DOHH2 (cell line): Measurements from ENCODE around the gene LEF1.

Experiments used
- H3F3A ChIP-seq: fragments of 200-600 bp; sonication (generic), shearing (Covaris generic); 2 replicates; pipeline ENCODE4 v1.6.0; 2016; ENCODE audit warnings: antibody characterized with exemption, mild to moderate bottlenecking; ENCODE audit not compliant: control insufficient read depth, insufficient read depth
- H3K27ac ChIP-seq: fragments of 200-600 bp; sonication (generic); 2 replicates; pipeline ENCODE4 v1.5.1; 2014; ENCODE audit warnings: low read depth, mild to moderate bottlenecking, low read length, moderate library complexity
- H3K27me3 ChIP-seq: fragments of 200-600 bp; sonication (generic); 2 replicates; pipeline ENCODE4 v1.6.1; 2014; ENCODE audit warnings: mild to moderate bottlenecking, low read length, mixed read lengths; ENCODE audit not compliant: control insufficient read depth
- H3K36me3 ChIP-seq: fragments of 200-600 bp; sonication (generic); 2 replicates; pipeline ENCODE4 v1.6.1; 2014; ENCODE audit warnings: mild to moderate bottlenecking, low read length, moderate library complexity, mixed read lengths; ENCODE audit not compliant: control insufficient read depth
- H3K4me1 ChIP-seq: fragments of 200-600 bp; sonication (generic); 2 replicates; pipeline ENCODE4 v1.6.1; 2014; ENCODE audit warnings: mild to moderate bottlenecking, low read length, mixed read lengths; ENCODE audit not compliant: control insufficient read depth
- H3K4me2 ChIP-seq: fragments of 200-600 bp; sonication (generic); 2 replicates; pipeline ENCODE4 v1.6.0; 2014; ENCODE audit warnings: mild to moderate bottlenecking, low read length, moderate library complexity
- H3K4me3 ChIP-seq: fragments of 200-600 bp; sonication (generic); 2 replicates; pipeline ENCODE4 v1.5.1; 2014; ENCODE audit warnings: mild to moderate bottlenecking, low read length, mixed read lengths
- H3K79me2 ChIP-seq: fragments of 200-600 bp; sonication (generic); 2 replicates; pipeline ENCODE4 v1.6.1; 2014; ENCODE audit warnings: mild to moderate bottlenecking, low read length, mixed read lengths; ENCODE audit not compliant: control insufficient read depth
- H3K9me2 ChIP-seq: fragments of 200-600 bp; sonication (generic); replicated peaks from 2 replicates; pipeline ENCODE4 v1.6.1; 2014; ENCODE audit warnings: mild to moderate bottlenecking, low read length, mixed read lengths; ENCODE audit not compliant: control insufficient read depth
- H3K9me3 ChIP-seq: fragments of 200-600 bp; sonication (generic); 2 replicates; pipeline ENCODE4 v1.6.1; 2014; ENCODE audit warnings: antibody characterized with exemption, low read length, mixed read lengths; ENCODE audit not compliant: control insufficient read depth, insufficient read depth
- H4K20me1 ChIP-seq: fragments of 200-600 bp; sonication (generic); 2 replicates; pipeline ENCODE4 v1.6.0; 2014; ENCODE audit warnings: low read depth, mild to moderate bottlenecking, antibody characterized with exemption, low read length, moderate library complexity; ENCODE audit not compliant: control insufficient read depth, insufficient read depth
- CTCF ChIP-seq: fragments of 200-600 bp; sonication (generic); IDR thresholded peaks from one replicate; pipeline ENCODE4 v1.5.1; 2014; ENCODE audit warnings: antibody characterized with exemption, mild to moderate bottlenecking, low read depth, low read length; ENCODE audit not compliant: poor library complexity, severe bottlenecking
- EZH2phosphoT487 ChIP-seq: fragments of 200-600 bp; sonication (generic); IDR thresholded peaks from 2 replicates; pipeline ENCODE4 v1.6.1; 2017; ENCODE audit warnings: borderline replicate concordance, mild to moderate bottlenecking, antibody characterized with exemption, low read length, moderate library complexity, mixed read lengths

The LEF1 gene

GRCh38 chr4:108024878-108025165 is 143.9 kb downstream of the LEF1 start:
- no peaks in the 10 kb centered on the region for H3K9me3 ChIP-seq
- TF ChIP-seq EZH2phosphoT487 (no peak), CTCF (no peak)
- no peaks in the 10 kb centered on the region for H3K27me3 ChIP-seq
- no peaks in the 10 kb centered on the region for H4K20me1 ChIP-seq
- H3K36me3 ChIP-seq, result peaks cover 74% of the 10 kb centered on the region
- H3K4me1 ChIP-seq, result no peaks in the 10 kb centered on the region; the same call in 1 of the 2 replicates
- H3K9me2 ChIP-seq, result no peaks in the 10 kb centered on the region
- no peaks in the 10 kb centered on the region for H3K79me2 ChIP-seq
- no peak overlapping the region for H3K4me2 ChIP-seq
- 0 out of 2 replicates have a peak, but pooled peaks cover 2% of the 10 kb centered on the region for H3F3A ChIP-seq
- no peak overlapping the region for H3K27ac ChIP-seq
- H3K4me3 ChIP-seq, result no peak overlapping the region

- TF ChIP-seq EZH2phosphoT487, result no peak
- no peak for TF ChIP-seq CTCF
- H3K4me3 ChIP-seq, result no peak overlapping the region
- H3K9me2 ChIP-seq, result no peaks in the 10 kb centered on the region
- peaks cover 74% of the 10 kb centered on the region for H3K36me3 ChIP-seq
- no peaks in the 10 kb centered on the region for H4K20me1 ChIP-seq
- H3K27ac ChIP-seq, result no peak overlapping the region
- no peaks in the 10 kb centered on the region for H3K9me3 ChIP-seq
- no peak overlapping the region for H3K4me2 ChIP-seq
- H3K4me1 ChIP-seq, result no peaks in the 10 kb centered on the region
- 0 out of 2 replicates have a peak, but pooled peaks cover 2% of the 10 kb centered on the region for H3F3A ChIP-seq
- no peaks in the 10 kb centered on the region for H3K27me3 ChIP-seq
- no peaks in the 10 kb centered on the region for H3K79me2 ChIP-seq
Observed at GRCh38 chr4:108024085-108024877, 144.5 kb downstream of the LEF1 start.

- H3K27me3 ChIP-seq, result no peaks in the 10 kb centered on the region
- H3K27ac ChIP-seq, result no peak overlapping the region
- H3K4me2 ChIP-seq, result no peak overlapping the region
- H3K4me3 ChIP-seq, result no peak overlapping the region
- H3K36me3 ChIP-seq, result peaks cover 78% of the 10 kb centered on the region
- no peaks in the 10 kb centered on the region for H4K20me1 ChIP-seq
- H3K79me2 ChIP-seq, result no peaks in the 10 kb centered on the region
- no peaks in the 10 kb centered on the region for H3K9me2 ChIP-seq
- no peaks in the 10 kb centered on the region for H3K9me3 ChIP-seq
- H3K4me1 ChIP-seq, result no peaks in the 10 kb centered on the region
- TF ChIP-seq CTCF (no peak), EZH2phosphoT487 (no peak)
- 0 out of 2 replicates have a peak, but pooled peaks cover 2% of the 10 kb centered on the region for H3F3A ChIP-seq
Observed at GRCh38 chr4:108018884-108019187, 149.9 kb downstream of the LEF1 start.
